Heart left ventricle (tissue), 13 donors: Measurements from ENCODE around the gene HSD3B7.

Experiments used
- POLR2A ChIP-seq, 2 donors: fragments of 450-650 bp; IDR thresholded peaks; one replicate each; pipeline ENCODE4 v1.6.1; 2017; ENCODE audit warnings: antibody characterized with exemption in 2 of 2, mild to moderate bottlenecking in 2 of 2, moderate library complexity in 2 of 2
- TF ChIP-seq, protein P1 (sequence below), 12 donors: fragments of 200-600 bp; sonication (generic) in 4 of 12; IDR thresholded peaks; one replicate each; pipeline versions ENCODE4 v1.5.0 to v1.8.0; 2018 to 2022; ENCODE audit warnings: antibody characterized with exemption in 12 of 12, mild to moderate bottlenecking in 5 of 12
- donor health status: ischemic (EF 13 %, LVEDD 7.1; RV severe dilation, severe dysfunction).
- donor health status: DM: no; HTN: yes; CAD: no.
- donor health status: DM: no; HTN: no; CAD: no.
- donor health status: ischemic (EF 25% LVEDD 6.9; RV normal size, moderate dysfunction).
- donor health status: ischemic (EF 25% LVEDD 5.7; RV mildly dilated, moderate dysfunction).
- donor health status: ischemic (EF 35%, LVEDD 5.7; RV mildly dilated, moderate dysfunction).
- donor health status: nonischemic (EF 11% LVEDD 7.7; RV severe dilation, severe dysfunction).
- donor health status: DM: yes; HTN: yes; CAD: no.
- donor health status: PGD.
- donor health status: ischemic (EF 29% LVEDD 5.4; RV normal size, mild dysfunction).
- donor health status: nonischemic (EF 23%, LVEDD 6.1; RV moderate dilation, normal function).

DNA sequence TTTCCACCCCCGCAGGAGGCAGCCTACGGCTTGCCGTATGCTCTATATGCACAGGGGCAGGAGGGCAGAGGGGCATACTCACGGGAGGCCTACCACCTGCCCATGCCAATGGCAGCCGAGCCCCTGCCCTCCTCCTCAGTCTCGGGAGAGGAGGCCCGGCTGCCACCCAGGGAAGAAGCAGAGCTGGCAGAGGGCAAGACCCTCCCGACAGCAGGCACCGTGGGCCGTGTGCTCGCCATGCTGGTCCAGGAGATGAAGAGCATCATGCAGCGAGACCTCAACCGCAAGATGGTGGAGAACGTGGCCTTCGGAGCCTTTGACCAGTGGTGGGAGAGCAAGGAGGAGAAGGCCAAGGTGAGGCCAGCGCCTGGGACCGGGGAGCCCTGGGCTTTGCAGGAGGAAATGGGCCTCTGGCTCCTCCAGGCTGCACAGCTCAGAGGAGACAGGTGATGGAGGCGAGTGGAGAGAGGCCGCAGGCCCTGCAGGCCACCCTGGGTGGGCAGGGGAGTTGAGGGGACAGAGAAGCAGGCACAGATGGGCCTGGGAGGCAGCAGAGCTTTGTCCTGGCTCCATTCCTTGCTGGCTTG is 18.9 kb upstream of the HSD3B7 start:
- no peak for TF ChIP-seq POLR2A (IDR thresholded peaks at IDR 0.05)
- TF ChIP-seq, protein P1, sequence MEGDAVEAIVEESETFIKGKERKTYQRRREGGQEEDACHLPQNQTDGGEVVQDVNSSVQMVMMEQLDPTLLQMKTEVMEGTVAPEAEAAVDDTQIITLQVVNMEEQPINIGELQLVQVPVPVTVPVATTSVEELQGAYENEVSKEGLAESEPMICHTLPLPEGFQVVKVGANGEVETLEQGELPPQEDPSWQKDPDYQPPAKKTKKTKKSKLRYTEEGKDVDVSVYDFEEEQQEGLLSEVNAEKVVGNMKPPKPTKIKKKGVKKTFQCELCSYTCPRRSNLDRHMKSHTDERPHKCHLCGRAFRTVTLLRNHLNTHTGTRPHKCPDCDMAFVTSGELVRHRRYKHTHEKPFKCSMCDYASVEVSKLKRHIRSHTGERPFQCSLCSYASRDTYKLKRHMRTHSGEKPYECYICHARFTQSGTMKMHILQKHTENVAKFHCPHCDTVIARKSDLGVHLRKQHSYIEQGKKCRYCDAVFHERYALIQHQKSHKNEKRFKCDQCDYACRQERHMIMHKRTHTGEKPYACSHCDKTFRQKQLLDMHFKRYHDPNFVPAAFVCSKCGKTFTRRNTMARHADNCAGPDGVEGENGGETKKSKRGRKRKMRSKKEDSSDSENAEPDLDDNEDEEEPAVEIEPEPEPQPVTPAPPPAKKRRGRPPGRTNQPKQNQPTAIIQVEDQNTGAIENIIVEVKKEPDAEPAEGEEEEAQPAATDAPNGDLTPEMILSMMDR (IDR thresholded peaks at IDR 0.05) = no peak
